GM20431 (cell line): ENCODE measurements around the gene TTLL11.

Experiments used
- in situ Hi-C: fragments of 300-500 bp; cut with MseI, MboI; formaldehyde crosslinking; loops from one replicate; pipeline ENCODE4 v1.15.0; 2020; ENCODE audit warnings: low sequenced_read_pairs; ENCODE audit not compliant: unreplicated experiment

TTLL11 gene

DNA sequence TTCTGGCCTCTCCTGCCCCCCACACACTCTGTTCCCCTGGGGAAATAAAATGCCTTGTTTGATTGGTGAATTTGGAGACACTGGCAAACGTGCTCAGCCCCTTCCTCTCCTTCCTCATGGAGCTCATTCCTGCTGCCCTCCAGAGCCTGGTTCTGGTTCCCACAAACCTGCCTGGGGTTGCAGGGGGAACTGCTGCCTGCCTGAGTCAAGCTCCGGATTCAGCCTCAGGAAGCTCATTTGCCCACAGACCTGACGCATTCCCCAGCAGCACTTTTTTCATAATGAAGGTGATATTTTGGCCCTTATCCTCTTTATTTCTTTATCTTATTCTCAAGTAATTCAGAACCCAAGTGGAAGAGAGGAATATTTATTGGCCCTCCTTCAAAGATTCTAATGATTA lies 140.5 kb downstream of the TTLL11 start:
- in situ Hi-C loops = no loop called here

- in situ Hi-C loops = no loop called here
Measured at GRCh38 chr9:121950866-121951265, 142.2 kb downstream of the TTLL11 start.

GRCh38 chr9:121950441-121950840 lies 142.7 kb downstream of the TTLL11 start:
- in situ Hi-C loops = no loop called here

DNA sequence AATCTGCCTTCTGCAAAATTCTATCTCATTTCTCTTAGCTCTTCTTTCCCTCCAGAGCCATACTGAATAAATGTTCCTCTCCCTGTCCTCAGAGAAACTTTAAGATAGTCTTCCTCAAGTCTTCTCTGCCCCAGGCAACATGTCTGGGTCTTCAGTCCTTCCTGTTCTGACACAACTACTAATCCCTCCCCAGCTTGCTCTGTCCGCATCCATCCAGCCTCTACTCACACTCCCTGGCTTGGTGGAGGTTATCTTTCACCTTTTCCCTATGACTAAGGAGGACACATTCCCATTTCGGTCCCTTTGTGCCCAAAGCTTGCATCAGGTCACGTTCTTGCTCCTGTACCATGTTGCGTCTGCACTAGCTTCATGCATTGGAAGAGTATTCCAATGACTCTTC lies 143.3 kb downstream of the TTLL11 start:
- in situ Hi-C loops = no loop called here

DNA sequence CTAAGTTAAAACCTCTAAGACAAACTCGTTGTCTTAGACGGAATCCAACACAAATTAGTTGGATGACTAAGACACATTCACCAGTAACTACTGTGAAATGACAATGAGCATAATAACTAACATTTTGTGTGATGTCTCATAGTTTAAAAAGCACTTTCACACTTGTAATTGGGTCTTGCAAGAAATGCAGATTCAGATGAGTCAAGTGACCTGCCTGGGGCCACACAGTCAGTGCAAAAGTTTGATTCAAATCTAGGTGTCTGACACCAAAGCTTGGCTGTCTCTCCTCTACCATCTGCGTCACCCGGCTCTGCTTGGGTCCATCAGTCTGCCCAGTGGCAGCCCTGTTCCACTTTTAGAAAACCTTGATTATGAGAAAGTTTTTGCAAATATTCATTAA lies 143.7 kb downstream of the TTLL11 start:
- in situ Hi-C loops = no loop called here

- in situ Hi-C loops = no loop called here
Measured at GRCh38 chr9:121947775-121948174, 145.3 kb downstream of the TTLL11 start.

DNA sequence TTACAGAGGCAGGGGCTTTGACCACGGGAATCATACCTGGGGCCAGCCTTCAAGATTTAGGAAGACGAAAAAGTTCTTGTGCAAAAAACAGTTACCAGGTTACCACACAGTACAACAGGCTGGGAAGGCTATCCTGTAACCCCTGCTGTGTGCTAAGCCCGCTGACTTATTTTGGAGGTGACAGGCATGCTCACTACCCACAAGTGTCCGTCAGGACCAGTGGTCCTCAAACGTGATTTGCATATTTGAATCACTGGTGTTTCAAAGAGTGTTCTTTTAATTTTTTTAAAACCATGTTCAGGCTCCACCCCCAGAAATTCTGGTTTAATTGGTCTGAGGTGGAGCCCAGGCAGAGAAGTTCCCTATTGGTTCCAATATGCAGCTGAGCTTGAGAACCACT lies 146.6 kb downstream of the TTLL11 start:
- in situ Hi-C loops = no loop called here

- in situ Hi-C loops = no loop called here
Measured at GRCh38 chr9:121945849-121946248, 147.3 kb downstream of the TTLL11 start.

DNA sequence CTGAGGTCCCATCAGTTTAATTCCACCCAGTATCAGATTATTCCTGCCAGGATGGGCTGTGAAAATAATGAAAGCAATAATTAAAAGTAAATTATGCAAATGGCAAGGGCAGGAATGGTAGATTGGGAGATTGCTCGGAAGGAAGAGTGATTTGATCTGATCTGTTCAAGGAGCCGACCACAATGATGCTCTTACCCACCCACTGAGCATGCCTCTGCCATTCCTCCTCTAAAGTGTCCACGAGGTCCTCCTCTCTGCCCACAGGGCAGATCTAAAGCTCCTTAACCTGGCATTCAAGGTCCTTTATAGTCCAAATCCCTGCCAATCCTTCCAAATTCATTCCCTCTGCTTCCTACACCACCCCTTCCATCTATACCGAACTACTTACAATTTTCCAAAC lies 147.8 kb downstream of the TTLL11 start:
- in situ Hi-C loops = no loop called here

GRCh38 chr9:121944711-121945191 lies 148.4 kb downstream of the TTLL11 start:
- in situ Hi-C loops = no loop called here

DNA sequence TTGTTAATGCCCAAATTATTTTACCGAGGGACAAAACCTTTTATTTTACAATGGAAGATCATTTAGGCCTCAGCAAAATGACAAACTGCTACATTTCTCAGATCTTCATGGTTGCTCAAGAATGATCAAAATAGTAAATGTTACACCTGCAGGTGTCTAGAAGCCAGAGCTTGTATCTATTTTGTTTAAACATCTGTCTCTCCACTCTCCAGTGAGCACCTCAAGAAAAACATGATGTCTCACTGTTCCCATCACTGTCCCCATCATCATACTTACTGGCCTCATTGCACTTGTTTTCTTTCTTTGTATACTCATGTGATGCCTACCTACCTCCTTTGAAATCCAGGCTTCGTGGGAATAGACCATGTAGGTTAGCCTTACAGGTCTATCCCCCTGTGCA lies 149.6 kb downstream of the TTLL11 start:
- in situ Hi-C loops = no loop called here

- in situ Hi-C loops = no loop called here
Measured at GRCh38 chr9:121942866-121943382, 150.2 kb downstream of the TTLL11 start.

GRCh38 chr9:121942313-121942712 lies 150.8 kb downstream of the TTLL11 start:
- in situ Hi-C loops = no loop called here

GRCh38 chr9:121939643-121940042 lies 153.5 kb downstream of the TTLL11 start:
- in situ Hi-C loops = no loop called here

- in situ Hi-C loops = no loop called here
Measured at GRCh38 chr9:121938621-121939020, 154.5 kb downstream of the TTLL11 start.

DNA sequence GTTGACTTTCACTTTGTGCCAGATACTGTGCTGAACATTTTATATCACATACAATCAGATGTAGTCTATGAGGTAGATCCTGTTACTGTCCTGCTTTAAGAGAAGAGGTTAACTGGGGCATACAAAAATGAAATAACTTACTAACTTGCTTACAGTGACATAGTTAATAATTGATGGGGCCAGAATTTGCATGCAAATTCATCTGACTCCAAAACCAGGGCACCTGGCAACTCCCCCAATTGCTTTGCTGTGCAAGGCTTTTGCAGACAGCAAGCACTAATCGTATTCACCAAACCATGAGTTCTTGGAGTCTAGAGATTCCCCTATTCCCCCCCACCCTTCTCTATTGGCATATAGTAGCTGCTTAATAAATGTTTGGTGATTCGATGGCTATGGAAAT lies 155.9 kb downstream of the TTLL11 start:
- in situ Hi-C loops = no loop called here

DNA sequence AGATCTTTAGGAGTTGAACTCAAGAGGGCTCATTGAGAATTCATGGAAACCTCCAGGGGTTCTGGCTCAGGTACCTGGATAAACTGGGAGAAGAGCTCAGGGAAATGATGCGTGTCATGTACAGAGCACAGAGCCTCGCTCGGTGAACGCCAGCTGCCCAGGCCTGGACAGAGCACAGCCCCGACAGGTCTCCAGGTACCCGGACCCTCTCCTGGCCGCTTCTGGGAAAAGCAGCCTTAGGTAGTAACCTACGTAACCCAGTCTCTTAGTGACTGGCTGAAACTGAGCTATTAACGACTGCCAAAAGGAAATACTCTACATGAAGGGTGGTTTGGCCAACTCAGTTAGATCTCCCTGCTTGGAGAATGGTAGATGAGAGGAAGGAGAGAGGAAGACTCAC lies 157.4 kb downstream of the TTLL11 start:
- in situ Hi-C loops = no loop called here

DNA sequence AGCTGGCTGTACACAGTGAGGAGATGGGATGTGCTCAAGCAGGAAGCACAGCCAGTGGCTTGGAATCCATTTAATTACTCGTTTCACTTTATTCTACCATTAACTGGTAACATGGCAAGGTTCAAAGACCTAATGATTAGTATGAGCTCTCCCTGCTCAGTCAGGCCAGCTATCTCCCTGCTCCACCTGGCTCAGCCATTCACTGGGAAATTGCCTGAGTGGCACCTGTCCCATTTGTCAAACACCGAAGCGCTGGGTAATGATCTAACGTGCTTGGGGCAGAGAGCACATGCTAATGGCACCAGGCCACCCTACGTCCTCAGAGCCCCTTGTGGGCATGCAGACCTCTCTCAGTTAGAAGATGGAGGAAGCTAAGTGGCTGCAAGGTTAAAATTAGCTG lies 162.2 kb downstream of the TTLL11 start:
- in situ Hi-C loops = no loop called here

DNA sequence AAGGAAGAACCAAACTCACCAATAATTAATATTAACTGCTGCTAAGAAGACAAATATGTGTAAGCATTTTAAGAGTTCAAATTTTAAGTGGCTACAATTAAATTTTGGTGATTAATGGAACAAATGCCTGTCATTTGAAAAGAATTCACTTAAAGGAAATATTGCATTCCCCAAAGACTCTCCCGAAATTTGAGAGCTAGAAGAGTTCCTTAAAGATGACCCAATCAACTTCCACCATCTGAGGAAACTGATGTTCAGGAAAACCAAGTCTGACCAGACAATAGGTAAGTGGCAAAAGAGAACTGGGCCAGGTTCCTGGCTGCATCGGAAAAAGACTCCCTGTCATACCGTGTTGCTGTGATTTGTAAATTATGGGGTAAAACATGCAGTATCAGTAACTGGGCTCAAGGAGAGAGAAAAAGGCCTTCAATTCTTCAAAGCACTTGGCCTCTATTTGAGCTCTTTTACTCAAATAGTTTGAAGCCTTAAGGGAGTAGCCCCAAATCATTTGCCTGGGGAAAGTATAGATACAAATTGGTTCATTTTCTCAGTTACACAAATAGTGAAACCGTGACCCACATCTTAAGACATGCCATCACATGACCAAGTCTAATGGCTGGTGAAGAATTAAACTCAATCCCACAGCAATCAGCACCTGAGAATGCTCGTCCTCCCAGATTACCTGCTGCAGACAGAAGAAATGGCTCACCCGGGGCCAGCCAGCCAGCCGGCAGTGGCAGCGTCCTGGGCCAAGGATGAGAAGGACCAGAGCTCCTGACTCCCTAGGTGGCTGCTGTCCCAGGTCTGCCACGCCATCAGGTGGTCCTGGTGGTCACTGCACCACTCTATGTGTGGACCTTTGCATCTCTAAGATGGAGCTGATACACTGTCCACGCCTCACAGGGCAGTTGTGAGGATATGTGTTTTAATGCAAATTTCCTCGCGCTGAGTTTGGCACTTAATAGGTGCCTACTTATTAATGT lies 162.9 kb downstream of the TTLL11 start:
- in situ Hi-C loops = no loop called here

GRCh38 chr9:121927636-121928035 lies 165.5 kb downstream of the TTLL11 start:
- in situ Hi-C loops = no loop called here

DNA sequence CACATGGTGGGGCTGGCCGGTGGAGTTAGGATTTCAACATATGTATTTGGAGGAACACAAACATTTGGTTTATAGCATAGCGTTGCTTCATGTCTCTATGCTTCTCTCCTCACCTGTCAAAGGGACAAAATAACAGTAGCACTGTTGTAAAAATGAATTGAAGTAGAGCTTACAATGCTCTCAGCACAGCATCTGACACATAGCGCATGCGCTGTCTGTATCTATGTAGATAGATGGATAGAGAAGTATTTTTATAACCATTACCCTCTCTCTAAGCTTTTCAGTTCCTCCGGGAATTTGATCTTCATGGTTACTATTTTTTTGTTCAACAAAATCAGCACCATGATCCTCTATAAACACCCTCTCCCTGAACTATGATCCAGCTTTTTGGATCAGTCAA lies 166.0 kb downstream of the TTLL11 start:
- in situ Hi-C loops = no loop called here
